HG02943 (cell line): Measurements from ENCODE around the gene OR1I1.
A peak's percentile ranks its signal among the peaks of the same experiment; 100 is the strongest.

Experiments used
- ATAC-seq: cut with Tn5 transposase; IDR thresholded peaks from one replicate; pipeline ENCODE4 v1.9.1; 2021; ENCODE audit warnings: mild to moderate bottlenecking, low read depth, moderate library complexity; ENCODE audit not compliant: unreplicated experiment

OR1I1 gene

GRCh38 chr19:15115762-15116615, 34.0 kb downstream of the OR1I1 start:
- ATAC-seq, result no peak

- no peak for ATAC-seq
These were observed 34.8 kb downstream of the OR1I1 start for GRCh38 chr19:15116856-15117255.

GRCh38 chr19:15118248-15118647, 36.2 kb downstream of the OR1I1 start:
- ATAC-seq, result no peak

- no peak for ATAC-seq
These were observed 36.9 kb downstream of the OR1I1 start for GRCh38 chr19:15118789-15119494.

GRCh38 chr19:15120135-15121026, 38.4 kb downstream of the OR1I1 start:
- no peak for ATAC-seq

GRCh38 chr19:15122331-15123030, 40.5 kb downstream of the OR1I1 start:
- ATAC-seq, result no peak

DNA sequence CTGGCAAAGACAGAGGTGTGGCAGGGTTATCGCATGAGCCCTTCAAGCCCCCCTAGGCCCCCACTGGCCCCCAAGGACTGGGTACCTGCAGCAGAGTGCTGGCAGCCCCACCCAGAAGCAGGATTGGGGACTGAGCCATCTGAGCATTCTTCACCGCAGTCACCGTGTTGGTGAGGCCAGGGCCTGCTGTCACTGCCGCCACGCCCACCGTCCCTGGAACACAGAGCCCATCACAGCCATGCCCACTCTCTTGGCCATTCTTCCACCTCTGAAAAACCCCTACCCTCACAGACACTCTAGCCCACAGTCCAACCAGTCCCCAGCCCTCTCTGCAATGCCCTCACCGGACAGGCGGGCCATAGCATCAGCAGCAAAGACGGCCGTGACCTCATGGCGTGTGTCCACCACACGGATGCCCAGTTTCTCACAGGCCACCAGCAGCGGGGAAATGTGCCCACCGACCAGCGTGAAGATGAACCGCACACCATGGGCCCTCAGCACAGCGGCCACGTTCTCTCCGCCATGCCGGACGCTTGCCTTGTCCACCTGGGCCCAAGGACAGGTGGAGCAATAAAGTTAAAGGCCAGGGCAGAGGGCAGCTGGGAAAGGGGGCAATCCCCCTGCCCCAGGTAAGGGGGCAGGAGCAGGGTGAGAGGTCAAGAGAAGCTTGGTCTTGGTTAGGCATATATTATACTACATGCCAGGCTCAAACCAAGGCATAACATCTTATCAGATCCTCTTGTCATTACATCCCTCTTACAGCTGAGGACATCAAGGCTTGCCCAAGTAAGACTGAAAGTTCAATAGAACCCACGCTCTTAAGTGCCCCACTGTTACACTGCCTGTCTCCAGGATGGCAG, 41.2 kb downstream of the OR1I1 start:
- no peak for ATAC-seq

DNA sequence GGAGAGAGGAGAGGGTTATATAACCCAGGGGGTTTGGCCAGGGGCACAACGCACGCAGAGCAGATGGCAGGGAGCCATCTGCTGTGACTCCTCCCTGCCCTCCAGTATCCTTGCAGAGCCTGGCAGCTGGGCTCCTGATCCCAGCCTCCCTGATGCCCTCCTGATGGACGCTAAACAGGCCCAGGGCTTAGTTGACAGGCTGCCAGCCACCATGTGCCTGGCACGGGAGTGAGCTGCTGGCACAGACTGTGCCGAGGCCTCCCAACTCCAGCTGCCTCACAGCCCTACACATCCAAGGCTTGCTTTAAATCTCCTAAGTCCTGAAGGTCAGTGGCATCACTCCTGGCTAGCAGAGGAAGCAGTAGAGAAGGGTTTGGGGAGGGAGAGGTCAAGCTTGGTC, 41.9 kb downstream of the OR1I1 start:
- ATAC-seq, result no peak

GRCh38 chr19:15124572-15125231, 42.7 kb downstream of the OR1I1 start:
- no peak for ATAC-seq

DNA sequence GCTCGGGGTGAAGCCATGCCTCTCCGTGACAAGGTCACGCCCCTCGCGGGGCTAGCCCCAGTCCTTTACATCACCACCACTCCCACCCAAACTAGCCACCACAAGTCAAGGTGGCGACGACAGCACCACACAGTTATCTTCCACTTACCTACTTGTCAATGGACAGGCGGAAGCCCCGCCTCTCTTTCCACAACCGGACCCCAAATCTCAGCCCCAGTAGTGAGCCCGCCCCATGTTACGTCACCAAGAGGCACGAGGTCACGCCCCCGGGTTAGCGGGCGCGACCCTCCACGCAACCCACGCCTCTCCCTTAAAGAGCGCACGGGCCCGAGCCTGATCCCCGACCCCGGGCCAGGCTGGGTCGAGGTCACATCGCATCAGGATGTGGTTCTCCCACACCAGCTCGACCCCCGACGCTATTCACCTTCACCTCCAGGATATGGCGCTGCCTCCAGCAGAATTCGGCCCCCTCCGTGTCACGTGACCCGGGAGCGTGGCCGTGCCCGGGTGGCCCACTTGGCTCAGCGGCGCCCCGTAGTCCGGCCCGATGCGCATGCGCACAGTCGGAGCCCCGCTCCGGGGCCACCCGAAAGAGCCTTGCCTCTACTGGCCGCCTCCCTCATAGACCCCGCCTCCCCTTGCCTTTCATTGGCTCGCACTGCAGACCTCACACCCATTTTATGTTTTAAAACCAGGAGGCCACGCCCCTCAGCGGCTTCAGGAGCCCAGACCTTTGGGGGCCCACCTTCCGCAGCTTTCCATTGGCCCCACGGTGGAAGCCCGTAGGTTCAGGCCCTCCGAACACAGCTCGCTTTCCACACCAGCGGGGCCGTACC, 43.4 kb downstream of the OR1I1 start:
- peak; percentile 87 for ATAC-seq

GRCh38 chr19:15126131-15126910, 44.3 kb downstream of the OR1I1 start:
- ATAC-seq, result no peak

GRCh38 chr19:15128162-15128770, 46.3 kb downstream of the OR1I1 start:
- ATAC-seq, result no peak

- no peak for ATAC-seq
These were observed 48.0 kb downstream of the OR1I1 start for GRCh38 chr19:15129856-15130585.

- ATAC-seq, result no peak
These were observed 54.4 kb downstream of the OR1I1 start for GRCh38 chr19:15136234-15136954.

DNA sequence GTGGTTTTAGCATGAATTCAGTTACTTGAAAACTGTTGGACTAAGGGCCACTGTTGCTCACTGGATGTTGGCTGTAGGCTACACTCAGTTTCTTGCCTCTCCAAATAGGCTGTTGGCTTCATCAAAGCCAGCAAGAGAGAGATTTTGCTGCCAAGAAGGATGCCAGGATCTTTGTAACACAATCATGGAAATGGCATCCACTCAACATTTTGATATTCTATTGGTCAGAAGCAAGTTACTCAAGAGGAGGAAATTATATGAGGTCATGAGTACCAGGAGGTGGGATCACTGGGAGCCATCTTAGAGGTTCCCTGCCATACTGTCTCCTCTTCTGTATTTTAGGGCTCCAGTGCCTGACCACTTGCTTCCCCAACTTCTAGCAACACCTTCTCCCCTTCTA, 55.8 kb downstream of the OR1I1 start:
- ATAC-seq, result no peak
